GM12873 (cell line): Measurements from ENCODE around the gene GAMT.

ENCODE experiments used
- TF ChIP-seq, protein P1 (sequence below): IDR thresholded peaks from 2 replicates; pipeline ENCODE4 v1.5.1; 2012; ENCODE audit warnings: low read depth, mild to moderate bottlenecking, moderate library complexity, low read length, control low read depth; ENCODE audit not compliant: insufficient read depth; ENCODE audit errors: missing control alignments

Gene GAMT

DNA sequence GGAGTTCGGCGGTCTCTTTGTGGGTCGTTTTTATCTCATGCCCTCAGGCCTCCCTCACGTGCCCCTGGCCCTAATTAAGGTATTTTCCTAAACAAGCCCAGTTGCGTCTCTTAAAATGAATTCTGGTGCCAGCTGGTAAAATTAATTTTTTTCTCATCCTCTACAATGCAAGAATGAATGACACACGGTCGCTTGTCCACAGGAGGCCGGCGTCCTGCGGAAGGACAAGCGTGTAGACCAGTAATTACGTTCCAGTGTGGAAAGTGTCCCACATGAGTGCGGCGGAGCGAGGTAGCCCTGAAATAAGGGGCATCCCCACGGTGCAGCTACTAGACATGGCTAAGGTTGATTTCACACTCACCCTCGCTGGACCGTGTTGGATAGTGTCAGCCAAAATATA is 52.1 kb downstream of the GAMT start:
- TF ChIP-seq, protein P1, sequence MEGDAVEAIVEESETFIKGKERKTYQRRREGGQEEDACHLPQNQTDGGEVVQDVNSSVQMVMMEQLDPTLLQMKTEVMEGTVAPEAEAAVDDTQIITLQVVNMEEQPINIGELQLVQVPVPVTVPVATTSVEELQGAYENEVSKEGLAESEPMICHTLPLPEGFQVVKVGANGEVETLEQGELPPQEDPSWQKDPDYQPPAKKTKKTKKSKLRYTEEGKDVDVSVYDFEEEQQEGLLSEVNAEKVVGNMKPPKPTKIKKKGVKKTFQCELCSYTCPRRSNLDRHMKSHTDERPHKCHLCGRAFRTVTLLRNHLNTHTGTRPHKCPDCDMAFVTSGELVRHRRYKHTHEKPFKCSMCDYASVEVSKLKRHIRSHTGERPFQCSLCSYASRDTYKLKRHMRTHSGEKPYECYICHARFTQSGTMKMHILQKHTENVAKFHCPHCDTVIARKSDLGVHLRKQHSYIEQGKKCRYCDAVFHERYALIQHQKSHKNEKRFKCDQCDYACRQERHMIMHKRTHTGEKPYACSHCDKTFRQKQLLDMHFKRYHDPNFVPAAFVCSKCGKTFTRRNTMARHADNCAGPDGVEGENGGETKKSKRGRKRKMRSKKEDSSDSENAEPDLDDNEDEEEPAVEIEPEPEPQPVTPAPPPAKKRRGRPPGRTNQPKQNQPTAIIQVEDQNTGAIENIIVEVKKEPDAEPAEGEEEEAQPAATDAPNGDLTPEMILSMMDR = no peak
